ENCODE data around the gene ZNF205. TPM values are rescaled to one million over a fixed set of nuclear protein-coding genes. Genes with fewer than 3 reads are reported as not detected.
A peak's percentile ranks its signal among the peaks of the same experiment; 100 is the strongest.

Gene ZNF205
- total and polyA plus RNA-seq, 10 of the 15 experiments (the other 5 are each of a cell fraction or from before 2014, with no cell fraction given): 0.26 to 1.5 (median 0.78) TPM; not detected in 2

- TF ChIP-seq SMAD1 (IDR thresholded peaks at IDR 0.05; ENCODE audit: low read depth, partially characterized antibody) (peak; percentile 76), SUPT20H (IDR thresholded peaks at IDR 0.05; ENCODE audit: borderline replicate concordance, control insufficient read depth, low read depth, low read length) (no peak), ZNF207 (IDR thresholded peaks at IDR 0.05; ENCODE audit: borderline replicate concordance) (no peak), NKRF (conservative IDR thresholded peaks at IDR 0.05) (peak; percentile 73), CBFB (IDR thresholded peaks at IDR 0.05; ENCODE audit: low read depth) (no peak), ATF7 (IDR thresholded peaks at IDR 0.05; ENCODE audit: low read depth) (peak; percentile 66), POLR2AphosphoS5 (IDR thresholded peaks at IDR 0.05; ENCODE audit: low read length) (peak; percentile 90), PBX3 (IDR thresholded peaks at IDR 0.05; ENCODE audit: insufficient replicate concordance, low read depth, low read length) (no peak), ZNF592 (IDR thresholded peaks at IDR 0.05) (no peak), BMI1 (IDR thresholded peaks at IDR 0.05; ENCODE audit: borderline replicate concordance) (no peak), TCF12 (IDR thresholded peaks at IDR 0.05; ENCODE audit: low read depth, low read length) (no peak), CREB1 (IDR thresholded peaks at IDR 0.05; ENCODE audit: low read depth) (peak; percentile 96), PAX5 (IDR thresholded peaks at IDR 0.05; ENCODE audit: borderline replicate concordance, low read depth, low read length) (no peak; the same call in 1 of the 2 replicates), NFYB (IDR thresholded peaks at IDR 0.05; ENCODE audit: insufficient read depth, low read depth, low read length) (peak; percentile 88; the same call in 1 of the 2 replicates), ZBTB11 (CRISPR knock-in tag; IDR thresholded peaks at IDR 0.05) (no peak), SREBF2 (IDR thresholded peaks at IDR 0.05; ENCODE audit: low read length) (no peak)
These were observed 22.1 kb downstream of the ZNF205 start, which contains the start of gene ZNF213 (continued) for GRCh38 chr16:3134338-3135125.

All from GM12878 (cell line).